Stimulated activated naive CD4-positive, alpha-beta T cell treated with Interleukin-2 at 50 U/mL for 16 hours (primary cell): ENCODE data around the gene TTC33.

Experiments
- DNase-seq: peaks from one replicate; lab custom pipeline; 2025; lab: John Stamatoyannopoulos, UW

The TTC33 gene

DNA sequence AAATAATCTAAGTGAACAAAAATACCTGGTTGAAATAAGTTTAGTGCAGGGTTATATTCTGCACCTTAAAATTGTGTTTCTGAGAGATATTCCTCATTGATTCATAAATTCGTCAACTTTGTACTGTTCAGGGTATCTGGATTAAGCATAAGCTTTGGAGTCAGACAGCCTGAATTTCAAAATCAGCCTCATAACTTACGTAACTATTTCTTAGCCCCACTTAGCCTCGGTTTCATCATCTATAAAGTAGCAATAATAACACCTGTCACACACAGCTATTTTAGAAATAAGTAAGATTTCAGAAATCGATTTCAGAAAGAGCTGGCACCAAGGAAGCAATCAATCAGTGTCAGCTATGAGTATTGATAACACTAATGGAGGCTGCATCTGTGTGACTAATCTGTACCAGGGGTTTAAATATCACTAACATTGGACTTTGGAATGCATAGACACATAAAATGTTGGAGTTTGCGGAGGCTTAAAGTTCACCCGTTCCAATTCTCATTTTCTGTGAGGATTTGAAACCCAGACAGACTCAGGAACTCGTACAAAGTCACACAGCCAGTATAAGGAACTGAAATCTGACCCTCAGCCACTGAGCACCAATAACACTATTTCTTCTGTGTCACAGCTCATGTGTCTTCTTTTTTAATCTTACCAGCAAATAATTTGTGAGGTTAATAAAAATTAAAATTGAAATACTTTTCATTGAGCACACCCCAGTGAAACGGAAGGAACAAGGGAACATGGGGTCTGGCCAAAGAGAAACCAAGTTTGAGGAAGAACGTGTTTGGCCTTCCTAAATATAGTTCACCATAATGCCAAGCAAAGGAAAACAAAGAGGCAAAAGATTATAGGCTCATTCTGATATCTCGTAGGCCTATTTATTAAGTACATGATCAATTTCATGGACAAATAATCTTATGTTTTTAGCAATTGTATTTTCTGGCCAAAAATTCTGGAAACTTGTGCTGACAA is 270.5 kb downstream of the TTC33 start:
- no peak for DNase-seq

DNA sequence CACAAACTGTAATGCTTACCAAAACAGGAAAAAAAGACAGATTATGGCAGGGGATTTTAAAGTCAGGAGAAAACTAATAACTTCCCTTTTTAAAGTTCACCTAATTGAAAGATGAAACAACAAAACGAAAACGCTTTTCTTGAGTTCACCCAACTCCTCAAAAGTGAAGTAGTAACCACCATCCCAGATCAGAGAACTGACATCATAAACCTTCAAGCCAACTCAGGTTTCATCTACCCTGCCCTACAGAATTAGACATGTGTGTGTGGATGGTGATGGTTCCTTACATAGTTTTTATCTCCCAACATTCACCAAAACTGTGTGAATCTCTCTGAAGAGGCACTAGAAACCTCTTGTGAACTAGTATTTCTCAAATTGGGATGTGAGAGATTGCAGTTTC is 271.3 kb downstream of the TTC33 start:
- DNase-seq, result no peak

DNA sequence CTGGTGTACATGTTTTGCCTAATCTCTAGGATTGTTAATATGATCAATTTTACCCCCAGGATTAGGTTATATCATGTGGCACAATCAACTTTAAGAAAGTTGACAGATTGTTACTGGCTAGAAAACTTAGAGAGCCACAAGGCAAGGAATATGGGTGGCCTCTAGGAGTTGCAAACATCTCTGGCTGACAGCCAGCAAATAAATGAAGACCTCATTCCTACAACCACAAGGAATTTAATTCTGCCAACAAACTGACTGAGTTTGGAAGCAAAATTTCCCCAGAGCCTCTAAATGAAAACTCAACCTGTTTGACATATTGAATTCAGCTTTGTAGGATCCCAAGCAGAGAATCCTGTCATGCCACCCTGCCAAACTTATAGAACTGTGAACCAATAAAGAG is 272.4 kb downstream of the TTC33 start:
- no peak for DNase-seq

GRCh38 chr5:40481241-40481640 is 274.5 kb downstream of the TTC33 start:
- DNase-seq, result no peak

- peak; percentile 36 for DNase-seq
Measured at GRCh38 chr5:40480392-40480791, 275.4 kb downstream of the TTC33 start.

- peak; percentile 12 for DNase-seq
Measured at GRCh38 chr5:40479939-40480338, 275.8 kb downstream of the TTC33 start.

- DNase-seq, result no peak
Measured at GRCh38 chr5:40478766-40479165, 277.0 kb downstream of the TTC33 start.

- no peak for DNase-seq
Measured at GRCh38 chr5:40477856-40478546, 277.8 kb downstream of the TTC33 start.

DNA sequence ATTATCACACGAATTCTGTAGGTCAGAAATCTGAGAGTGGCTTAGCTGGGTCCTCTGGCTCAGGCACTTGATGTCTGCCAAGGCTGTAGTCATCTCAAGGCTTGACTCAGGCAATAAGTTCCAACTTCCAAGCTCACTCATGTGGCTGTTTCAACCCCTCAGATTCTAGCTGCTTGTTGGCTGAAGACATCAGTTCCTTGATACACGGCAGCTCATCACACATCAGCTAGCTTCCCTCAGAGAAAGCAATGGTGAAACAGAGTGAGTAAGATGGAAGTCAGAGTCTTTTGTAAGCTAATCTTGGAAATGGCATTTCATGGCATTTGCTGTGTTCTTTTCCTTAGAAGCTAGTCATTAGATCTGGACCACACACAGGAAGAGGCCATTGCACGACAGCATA is 280.2 kb downstream of the TTC33 start:
- DNase-seq, result no peak

- DNase-seq, result no peak
Measured at GRCh38 chr5:40474250-40474649, 281.5 kb downstream of the TTC33 start.

DNA sequence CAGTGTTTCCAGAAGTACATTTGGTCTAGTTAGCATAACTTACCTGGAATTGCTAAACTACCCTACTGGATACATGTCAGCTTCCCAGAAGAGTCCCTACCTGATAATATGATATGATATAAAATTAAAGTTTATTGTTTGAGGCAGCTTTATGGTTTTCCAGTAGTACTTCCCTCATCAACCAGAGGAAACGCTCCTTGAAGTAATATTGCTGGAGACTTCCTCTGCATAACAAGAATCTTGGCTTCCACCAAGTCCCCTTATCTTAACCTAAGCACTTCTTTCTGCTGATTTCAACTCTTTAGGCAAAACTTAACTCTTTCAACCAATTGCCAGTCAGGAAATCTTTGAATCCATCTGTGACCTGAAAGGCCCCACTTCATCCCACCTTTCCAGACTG is 290.3 kb downstream of the TTC33 start:
- DNase-seq, result no peak

- no peak for DNase-seq
Measured at GRCh38 chr5:40464511-40464910, 291.2 kb downstream of the TTC33 start.
